Neural cell (in vitro differentiated cells): ENCODE measurements around the gene DCUN1D3. TPM values are rescaled to one million over a fixed set of nuclear protein-coding genes. Genes with fewer than 3 reads are reported as not detected.

Experiments used
- H2AFZ ChIP-seq: fragments of 200-600, 300-800 bp; sonication (generic), shearing (Covaris generic); 2 replicates; pipeline ENCODE4 v1.6.0; 2014; ENCODE audit warnings: low read depth, mild to moderate bottlenecking, antibody characterized with exemption, low read length, moderate library complexity
- H3F3A ChIP-seq: fragments of 200-600 bp; shearing (Covaris generic); 2 replicates; pipeline ENCODE4 v1.6.1; 2016; ENCODE audit warnings: mild to moderate bottlenecking, moderate library complexity, mixed read lengths, antibody characterized with exemption, low read length; ENCODE audit not compliant: insufficient read depth, poor library complexity, severe bottlenecking
- H3K27ac ChIP-seq: fragments of 200-600, 300-800 bp; sonication (generic), shearing (Covaris generic); 2 replicates; pipeline ENCODE4 v1.5.1; 2014; ENCODE audit warnings: mild to moderate bottlenecking, low read length, moderate library complexity
- H3K27me3 ChIP-seq: fragments of 300-800, 200-600 bp; sonication (generic), shearing (Covaris generic); 2 replicates; pipeline ENCODE4 v1.6.0; 2014; ENCODE audit warnings: mild to moderate bottlenecking, low read depth, low read length, moderate library complexity; ENCODE audit not compliant: insufficient read depth
- H3K36me3 ChIP-seq: fragments of 300-800, 200-600 bp; sonication (generic), shearing (Covaris generic); 2 replicates; pipeline ENCODE4 v1.5.1; 2014; ENCODE audit warnings: mild to moderate bottlenecking, antibody characterized with exemption, low read length, moderate library complexity; ENCODE audit not compliant: insufficient read depth
- H3K4me2 ChIP-seq: fragments of 300-800, 200-600 bp; sonication (generic), shearing (Covaris generic); 2 replicates; pipeline ENCODE4 v1.6.0; 2014; ENCODE audit warnings: mild to moderate bottlenecking, low read length
- H3K4me3 ChIP-seq: fragments of 300-800, 200-600 bp; sonication (generic), shearing (Covaris generic); 2 replicates; pipeline ENCODE4 v1.5.1; 2014; ENCODE audit warnings: mild to moderate bottlenecking, low read length, moderate library complexity
- H3K79me2 ChIP-seq: fragments of 200-600 bp; shearing (Covaris generic); replicated peaks from 2 replicates; pipeline ENCODE4 v1.6.0; 2014; ENCODE audit warnings: mild to moderate bottlenecking, low read length, moderate library complexity; ENCODE audit not compliant: insufficient read depth
- H3K9ac ChIP-seq: fragments of 300-800, 200-600 bp; sonication (generic), shearing (Covaris generic); 2 replicates; pipeline ENCODE4 v1.6.1; 2016; ENCODE audit warnings: mild to moderate bottlenecking, low read length, mixed read lengths
- H3K9me2 ChIP-seq: fragments of 200-600 bp; shearing (Covaris generic); 2 replicates; pipeline ENCODE4 v1.6.1; 2016; ENCODE audit warnings: mild to moderate bottlenecking, low read length, mixed read lengths; ENCODE audit not compliant: insufficient read depth
- H3K9me3 ChIP-seq: fragments of 200-600, 300-800 bp; sonication (generic), shearing (Covaris generic); 2 replicates; pipeline ENCODE4 v1.6.1; 2016; ENCODE audit warnings: mild to moderate bottlenecking, mixed run types, low read length, moderate library complexity, mixed read lengths
- H4K20me1 ChIP-seq: fragments of 200-600 bp; shearing (Covaris generic); 2 replicates; pipeline ENCODE4 v1.6.1; 2016; ENCODE audit warnings: mild to moderate bottlenecking, mixed run types; ENCODE audit not compliant: insufficient read depth
- EP300 ChIP-seq: fragments of 450-650 bp; conservative IDR thresholded peaks from 2 replicates; pipeline ENCODE4 v1.6.1; 2014; ENCODE audit warnings: antibody characterized with exemption, mild to moderate bottlenecking, moderate library complexity; ENCODE audit not compliant: poor library complexity, severe bottlenecking
- EZH2 ChIP-seq: fragments of 200-600, 300-800 bp; shearing (Covaris generic), sonication (generic); IDR thresholded peaks from 2 replicates; pipeline ENCODE4 v1.6.1; 2014; ENCODE audit warnings: antibody characterized with exemption, low read length, borderline replicate concordance, mild to moderate bottlenecking; ENCODE audit not compliant: insufficient read depth, poor library complexity, severe bottlenecking
- MXI1 ChIP-seq: fragments of 450-650 bp; conservative IDR thresholded peaks from 2 replicates; pipeline ENCODE4 v1.6.1; 2014; ENCODE audit warnings: antibody characterized with exemption, mild to moderate bottlenecking; ENCODE audit not compliant: poor library complexity, severe bottlenecking
- POLR2AphosphoS5 ChIP-seq: IDR thresholded peaks from 2 replicates; pipeline ENCODE4 v1.6.1; 2012
- RAD21 ChIP-seq: fragments of 450-650 bp; conservative IDR thresholded peaks from 2 replicates; pipeline ENCODE4 v1.6.1; 2014; ENCODE audit warnings: antibody characterized with exemption, mild to moderate bottlenecking, moderate library complexity
- REST ChIP-seq: IDR thresholded peaks from 2 replicates; pipeline ENCODE4 v1.6.1; 2012; ENCODE audit warnings: borderline replicate concordance
- SMC3 ChIP-seq: fragments of 450-650 bp; conservative IDR thresholded peaks from 2 replicates; pipeline ENCODE4 v1.6.1; 2014; ENCODE audit warnings: antibody characterized with exemption, mild to moderate bottlenecking, moderate library complexity; ENCODE audit not compliant: poor library complexity
- TAF1 ChIP-seq: IDR thresholded peaks from 2 replicates; pipeline ENCODE4 v1.6.1; 2012; ENCODE audit warnings: low read depth
- polyA plus RNA-seq: library from polyadenylated mRNA; depleted of rRNA; stranded (reverse); fragments of >200 nt; gene quantifications from 2 replicates; pipeline ENCODE4 v1.2.3, GENCODE V29; 2014
- TF ChIP-seq, protein P1 (sequence below): fragments of 450-650 bp; IDR thresholded peaks from 2 replicates; pipeline ENCODE4 v1.5.1; 2014; ENCODE audit warnings: antibody characterized with exemption, mild to moderate bottlenecking, moderate library complexity; ENCODE audit not compliant: poor library complexity, severe bottlenecking

DCUN1D3 gene
- polyA plus RNA-seq, 1 donor from 2014 or later = 9.2 TPM

DNA sequence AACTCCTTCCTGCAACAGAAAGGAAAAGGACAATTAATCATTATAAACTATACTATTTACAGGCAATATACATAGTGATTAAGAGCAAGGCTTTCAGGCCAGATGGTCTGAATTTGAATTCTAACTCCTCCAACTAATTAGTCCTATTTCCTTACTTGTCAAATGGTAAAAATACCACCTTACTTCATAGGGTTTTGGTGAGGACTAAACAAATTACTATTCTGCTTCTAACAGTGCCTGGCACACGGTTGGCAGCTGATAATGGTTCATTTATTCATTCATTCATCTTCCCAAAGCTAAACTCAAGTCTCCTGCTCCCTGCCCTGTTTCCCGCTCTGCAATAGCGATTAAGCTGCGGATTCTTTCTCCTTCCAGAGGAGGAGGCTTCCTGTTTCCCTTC, 39.8 kb downstream of the DCUN1D3 start:
- no peak overlapping the region for H2AFZ ChIP-seq
- H3K9me3 ChIP-seq = no peaks in the 10 kb centered on the region
- no peak overlapping the region for H3K4me3 ChIP-seq
- H3K79me2 ChIP-seq = peaks cover 11% of the 10 kb centered on the region
- no peaks in the 10 kb centered on the region for H4K20me1 ChIP-seq
- H3K9me2 ChIP-seq = no peaks in the 10 kb centered on the region
- no peak overlapping the region for H3K9ac ChIP-seq
- no peak overlapping the region for H3K27ac ChIP-seq
- H3F3A ChIP-seq = no peaks in the 10 kb centered on the region
- no peak for TF ChIP-seq EZH2
- no peak for TF ChIP-seq POLR2AphosphoS5
- no peak for TF ChIP-seq TAF1
- TF ChIP-seq RAD21 = no peak
- TF ChIP-seq MXI1 = no peak
- no peak for TF ChIP-seq REST
- no peak for TF ChIP-seq EP300
- TF ChIP-seq, protein P1, sequence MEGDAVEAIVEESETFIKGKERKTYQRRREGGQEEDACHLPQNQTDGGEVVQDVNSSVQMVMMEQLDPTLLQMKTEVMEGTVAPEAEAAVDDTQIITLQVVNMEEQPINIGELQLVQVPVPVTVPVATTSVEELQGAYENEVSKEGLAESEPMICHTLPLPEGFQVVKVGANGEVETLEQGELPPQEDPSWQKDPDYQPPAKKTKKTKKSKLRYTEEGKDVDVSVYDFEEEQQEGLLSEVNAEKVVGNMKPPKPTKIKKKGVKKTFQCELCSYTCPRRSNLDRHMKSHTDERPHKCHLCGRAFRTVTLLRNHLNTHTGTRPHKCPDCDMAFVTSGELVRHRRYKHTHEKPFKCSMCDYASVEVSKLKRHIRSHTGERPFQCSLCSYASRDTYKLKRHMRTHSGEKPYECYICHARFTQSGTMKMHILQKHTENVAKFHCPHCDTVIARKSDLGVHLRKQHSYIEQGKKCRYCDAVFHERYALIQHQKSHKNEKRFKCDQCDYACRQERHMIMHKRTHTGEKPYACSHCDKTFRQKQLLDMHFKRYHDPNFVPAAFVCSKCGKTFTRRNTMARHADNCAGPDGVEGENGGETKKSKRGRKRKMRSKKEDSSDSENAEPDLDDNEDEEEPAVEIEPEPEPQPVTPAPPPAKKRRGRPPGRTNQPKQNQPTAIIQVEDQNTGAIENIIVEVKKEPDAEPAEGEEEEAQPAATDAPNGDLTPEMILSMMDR = no peak
- TF ChIP-seq SMC3 = no peak
- peaks cover 9% of the 10 kb centered on the region for H3K36me3 ChIP-seq
- H3K4me2 ChIP-seq = no peak overlapping the region
- H3K27me3 ChIP-seq = no peaks in the 10 kb centered on the region

- Histone ChIP-seq H3K4me3 (no peak overlapping the region), H3K79me2 (peaks cover 5% of the 10 kb centered on the region), H3K9ac (no peak overlapping the region), H2AFZ (no peak overlapping the region), H4K20me1 (no peaks in the 10 kb centered on the region), H3K9me2 (no peaks in the 10 kb centered on the region), H3F3A (no peaks in the 10 kb centered on the region), H3K27ac (no peak overlapping the region), H3K9me3 (no peaks in the 10 kb centered on the region), H3K27me3 (no peaks in the 10 kb centered on the region), H3K4me2 (no peak overlapping the region), H3K36me3 (peaks cover 15% of the 10 kb centered on the region)
- TF ChIP-seq RAD21 (no peak), EZH2 (no peak), EP300 (no peak), TAF1 (no peak), SMC3 (no peak), MXI1 (no peak), REST (no peak), POLR2AphosphoS5 (no peak)
- TF ChIP-seq, protein P1 = no peak
These were observed 40.5 kb downstream of the DCUN1D3 start for GRCh38 chr16:20859699-20860098.
